ENCODE data around the gene CRK.

DNA sequence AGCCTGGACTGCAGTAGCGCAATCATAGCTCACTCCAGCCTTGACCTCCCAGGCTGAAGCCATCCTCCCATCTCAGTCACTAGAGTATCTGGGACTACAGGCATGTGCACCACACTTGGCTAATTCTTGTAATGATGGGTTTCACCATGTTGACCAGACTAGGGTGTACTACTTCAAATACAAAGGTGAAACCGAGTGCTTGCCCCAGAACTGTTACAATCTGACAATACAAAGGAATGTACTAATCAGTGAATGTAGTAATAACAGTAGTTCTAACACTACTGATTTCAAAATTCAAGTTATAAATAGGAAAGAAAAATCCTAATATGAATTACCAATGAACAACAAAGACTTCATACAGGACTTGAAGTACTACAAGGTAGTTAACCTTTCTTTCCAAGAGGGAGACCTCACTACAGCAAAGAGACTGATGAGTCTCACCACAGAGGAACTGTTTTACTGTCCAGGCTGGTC is 24.4 kb downstream of the CRK start:
- TF ChIP-seq, protein P1, sequence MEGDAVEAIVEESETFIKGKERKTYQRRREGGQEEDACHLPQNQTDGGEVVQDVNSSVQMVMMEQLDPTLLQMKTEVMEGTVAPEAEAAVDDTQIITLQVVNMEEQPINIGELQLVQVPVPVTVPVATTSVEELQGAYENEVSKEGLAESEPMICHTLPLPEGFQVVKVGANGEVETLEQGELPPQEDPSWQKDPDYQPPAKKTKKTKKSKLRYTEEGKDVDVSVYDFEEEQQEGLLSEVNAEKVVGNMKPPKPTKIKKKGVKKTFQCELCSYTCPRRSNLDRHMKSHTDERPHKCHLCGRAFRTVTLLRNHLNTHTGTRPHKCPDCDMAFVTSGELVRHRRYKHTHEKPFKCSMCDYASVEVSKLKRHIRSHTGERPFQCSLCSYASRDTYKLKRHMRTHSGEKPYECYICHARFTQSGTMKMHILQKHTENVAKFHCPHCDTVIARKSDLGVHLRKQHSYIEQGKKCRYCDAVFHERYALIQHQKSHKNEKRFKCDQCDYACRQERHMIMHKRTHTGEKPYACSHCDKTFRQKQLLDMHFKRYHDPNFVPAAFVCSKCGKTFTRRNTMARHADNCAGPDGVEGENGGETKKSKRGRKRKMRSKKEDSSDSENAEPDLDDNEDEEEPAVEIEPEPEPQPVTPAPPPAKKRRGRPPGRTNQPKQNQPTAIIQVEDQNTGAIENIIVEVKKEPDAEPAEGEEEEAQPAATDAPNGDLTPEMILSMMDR (conservative IDR thresholded peaks at IDR 0.05) = no peak
- no peak for TF ChIP-seq EZH2 (IDR thresholded peaks at IDR 0.05; ENCODE audit: low read depth)
